GM19324 (cell line): ENCODE results near the gene TMUB2.

Experiments
- ATAC-seq: cut with Tn5 transposase; IDR thresholded peaks from one replicate; pipeline ENCODE4 v1.9.1; 2021; ENCODE audit warnings: mild to moderate bottlenecking, moderate library complexity; ENCODE audit not compliant: unreplicated experiment, low FRiP score

TMUB2 gene

GRCh38 chr17:44200478-44201155, 13.8 kb downstream of the TMUB2 start:
- no peak for ATAC-seq

- ATAC-seq, result no peak
Measured at GRCh38 chr17:44202756-44203155, 16.0 kb downstream of the TMUB2 start.

- ATAC-seq, result no peak
Measured at GRCh38 chr17:44203731-44204440, 17.1 kb downstream of the TMUB2 start.

GRCh38 chr17:44204441-44204882, 17.7 kb downstream of the TMUB2 start:
- no peak for ATAC-seq

GRCh38 chr17:44205962-44206824, 19.4 kb downstream of the TMUB2 start:
- no peak for ATAC-seq

- no peak for ATAC-seq
Measured at GRCh38 chr17:44206825-44207155, 20.0 kb downstream of the TMUB2 start.

- ATAC-seq, result no peak
Measured at GRCh38 chr17:44207319-44207718, 20.5 kb downstream of the TMUB2 start.

GRCh38 chr17:44207743-44208142, 21.0 kb downstream of the TMUB2 start:
- no peak for ATAC-seq

GRCh38 chr17:44209786-44210341, 23.1 kb downstream of the TMUB2 start:
- peak; percentile 5 for ATAC-seq

- ATAC-seq, result peak; percentile 69
Measured at GRCh38 chr17:44210342-44211192, 23.8 kb downstream of the TMUB2 start.

GRCh38 chr17:44211281-44212265, 24.8 kb downstream of the TMUB2 start:
- ATAC-seq, result no peak

GRCh38 chr17:44212507-44213402, 26.0 kb downstream of the TMUB2 start:
- no peak for ATAC-seq

GRCh38 chr17:44213403-44214229, 26.8 kb downstream of the TMUB2 start:
- ATAC-seq, result no peak

GRCh38 chr17:44214230-44214494, 27.4 kb downstream of the TMUB2 start:
- ATAC-seq, result no peak

GRCh38 chr17:44214896-44215295, 28.1 kb downstream of the TMUB2 start:
- ATAC-seq, result no peak

GRCh38 chr17:44216173-44216572, 29.4 kb downstream of the TMUB2 start:
- ATAC-seq, result no peak

GRCh38 chr17:44216694-44217093, 29.9 kb downstream of the TMUB2 start:
- ATAC-seq, result no peak
